Purkinje cell (primary cell): ENCODE data around the gene BCCIP. TPM values are rescaled to one million over a fixed set of nuclear protein-coding genes. Genes with fewer than 3 reads are reported as not detected.

Source experiments
- polyA plus RNA-seq: library from polyadenylated mRNA; unstranded; fragments of >200 nt; fragmentation: Nextera tagmentation; gene quantifications from 2 replicates; pipeline ENCODE4 v1.2.1, GENCODE V29; 2014

The BCCIP gene
- 138 and 144 TPM in 2 replicates for polyA plus RNA-seq

GRCh38 chr10:125822878-125823662 is at the start of gene BCCIP, which contains the start of gene UROS:
TSS of gene BCCIP (plus strand) at chr10:125823546. CDS start at chr10:125823558, 12 bp downstream.
TSS of gene UROS (minus strand) at chr10:125823258. CDS start at chr10:125816499, 6,759 bp downstream.

GRCh38 chr10:125775491-125776106 is 47.7 kb upstream of the BCCIP start, which contains the start of gene MMP21:
TSS of gene MMP21 (minus strand) at chr10:125775821. CDS start at chr10:125775821, 0 bp downstream.

GRCh38 chr10:125881192-125881591 is 57.8 kb downstream of the BCCIP start, which contains the start of gene DHX32:
TSS of gene DHX32 (minus strand) at chr10:125881292. CDS start at chr10:125880824, 468 bp downstream.

Other genes starting within 250 kb of the BCCIP start
- gene TEX36, start 140.4 kb upstream of the BCCIP start, polyA plus RNA-seq: not detected in 2 replicates
- gene EDRF1, start 103.8 kb upstream of the BCCIP start, polyA plus RNA-seq: 10.0 and 15.5 TPM in 2 replicates
- gene MMP21, start 47.7 kb upstream of the BCCIP start, polyA plus RNA-seq: not detected in 2 replicates
- gene UROS, start 288 bp upstream of the BCCIP start, polyA plus RNA-seq: 15.6 and 31.0 TPM in 2 replicates
- 9.4 and 9.5 TPM in 2 replicates for gene DHX32, start 57.7 kb downstream of the BCCIP start, polyA plus RNA-seq
- gene FANK1, start 73.0 kb downstream of the BCCIP start, polyA plus RNA-seq: 0.70 and 4.2 TPM in 2 replicates